K562 (cell line): ENCODE results near the gene NDUFA5. TPM values are rescaled to one million over a fixed set of nuclear protein-coding genes. Genes with fewer than 3 reads are reported as not detected.
A peak's percentile ranks its signal among the peaks of the same experiment; 100 is the strongest.

Source experiments
- BCL6 ChIP-seq: fragments of 250-450 bp; sonication (Bioruptor Pico); IDR thresholded peaks from 2 replicates; pipeline ENCODE4 v1.4.0; 2020
- FOXM1 ChIP-seq, 2 experiments: fragments of 450-650 bp in 1 of 2; sonication (generic) in 1 of 2; formaldehyde crosslinking in 1 of 2; IDR thresholded peaks; 2 replicates each; pipeline versions ENCODE4 v1.6.1 to v1.9.0; 2017 to 2022; ENCODE audit warnings: low read depth in 2 of 2, mild to moderate bottlenecking in 2 of 2, missing genetic modification reagents in 1 of 2, moderate library complexity in 1 of 2
- IFI16 ChIP-seq: fragments of 250-450 bp; sonication (Bioruptor Pico); IDR thresholded peaks from 2 replicates; pipeline ENCODE4 v2.1.2; 2022; ENCODE audit warnings: mild to moderate bottlenecking, inconsistent platforms
- IRF2 ChIP-seq: sonication (generic); formaldehyde crosslinking; IDR thresholded peaks from 2 replicates; pipeline ENCODE4 v1.8.1; 2022; ENCODE audit warnings: mild to moderate bottlenecking, missing genetic modification reagents
- JUND ChIP-seq, 2 experiments: IDR thresholded peaks; 2 replicates in 1 of 2; 3 replicates in 1 of 2; pipeline ENCODE4 v1.6.1; 2011; ENCODE audit warnings: borderline replicate concordance in 2 of 2, low read depth in 2 of 2, low read length in 2 of 2, improper control_type of control experiment in 1 of 2, missing biosample characterization in 1 of 2, missing genetic modification characterization in 1 of 2, missing genetic modification reagents in 1 of 2
- LARP7 ChIP-seq: fragments of 450-650 bp; IDR thresholded peaks from 2 replicates; pipeline ENCODE4 v1.6.1; 2016
- SRSF3 ChIP-seq: fragments of 200-400 bp; formaldehyde crosslinking; IDR thresholded peaks from 2 replicates; pipeline ENCODE4 v1.6.1; 2016; ENCODE audit warnings: mild to moderate bottlenecking, low read length, moderate library complexity; ENCODE audit not compliant: insufficient read depth
- TEAD1 ChIP-seq, 2 experiments: fragments of 450-650 bp in 1 of 2; sonication (generic) in 1 of 2; formaldehyde crosslinking; IDR thresholded peaks; 2 replicates each; pipeline versions ENCODE4 v1.4.0 to v1.8.0; 2020 to 2022; ENCODE audit warnings: mild to moderate bottlenecking in 2 of 2, missing genetic modification reagents in 1 of 2
- XRCC3 ChIP-seq: fragments of 450-650 bp; IDR thresholded peaks from 2 replicates; pipeline ENCODE4 v1.6.1; 2017; ENCODE audit warnings: mild to moderate bottlenecking, moderate library complexity
- ZNF133 ChIP-seq: fragments of 250-450 bp; sonication (Bioruptor Pico); IDR thresholded peaks from 2 replicates; pipeline ENCODE4 v1.4.0; 2020; ENCODE audit warnings: mild to moderate bottlenecking
- ZNF764 ChIP-seq: fragments of 250-450 bp; sonication (Bioruptor Pico); IDR thresholded peaks from 2 replicates; pipeline ENCODE4 v1.4.0; 2020; ENCODE audit warnings: low read depth, mild to moderate bottlenecking, moderate library complexity
- polyA plus RNA-seq, 8 experiments: library from polyadenylated mRNA; depleted of rRNA in 4 of 8; stranded (reverse) in 5 of 8; unstranded in 3 of 8; fragments of >200 nt; fragmentation: Nextera tagmentation in 2 of 8; fragmentation: Illumina TruSeq in 1 of 8; extraction: Ambion mirVana in 2 of 8; extraction: Trizol in 1 of 8; gene quantifications; 2 replicates each; pipeline versions ENCODE4 v1.2.1 to v1.2.3, GENCODE V29; 2011 to 2014; ENCODE audit warnings: inconsistent platforms in 1 of 8, missing spikeins in 1 of 8
- total RNA-seq, 7 experiments: library from RNA; depleted of rRNA in 6 of 7; stranded (reverse); fragments of >200 nt in 6 of 7; fragmentation: Illumina TruSeq in 2 of 7; extraction: Trizol in 2 of 7; gene quantifications; 2 replicates each; pipeline versions ENCODE4 v1.2.1 to v1.2.3, GENCODE V29; 2011 to 2021; ENCODE audit warnings: low replicate concordance in 1 of 7
- TF ChIP-seq, protein P1 (sequence below): sonication (generic); formaldehyde crosslinking; IDR thresholded peaks from 2 replicates; pipeline ENCODE4 v1.8.1; 2023; ENCODE audit warnings: mild to moderate bottlenecking, missing genetic modification reagents
- TF ChIP-seq, protein P2 (sequence below): sonication (generic); formaldehyde crosslinking; IDR thresholded peaks from 2 replicates; pipeline ENCODE4 v1.8.0; 2023; ENCODE audit warnings: missing genetic modification reagents, mild to moderate bottlenecking, borderline replicate concordance
- TF ChIP-seq, protein P3 (sequence below), 2 experiments: fragments of 450-650 bp; conservative IDR thresholded peaks; 2 replicates each; pipeline ENCODE4 v1.6.1; 2017; ENCODE audit warnings: mild to moderate bottlenecking in 2 of 2, moderate library complexity in 2 of 2
- TF ChIP-seq, protein P4 (sequence below), 2 experiments: fragments of 200-800 bp in 1 of 2; sonication (Bioruptor generic) in 1 of 2; sonication (generic) in 1 of 2; formaldehyde crosslinking in 1 of 2; IDR thresholded peaks in 1 of 2; conservative IDR thresholded peaks in 1 of 2; 2 replicates each; pipeline versions ENCODE4 v1.5.0 to v1.6.1; 2016 to 2020; ENCODE audit warnings: missing compliant biosample characterization in 1 of 2, missing genetic modification characterization in 1 of 2, missing genetic modification reagents in 1 of 2

Gene NDUFA5
- total and polyA plus RNA-seq, 9 of the 15 experiments (the other 6 are each of a cell fraction or from before 2014, with no cell fraction given), result 155 to 677 (median 269) TPM

DNA sequence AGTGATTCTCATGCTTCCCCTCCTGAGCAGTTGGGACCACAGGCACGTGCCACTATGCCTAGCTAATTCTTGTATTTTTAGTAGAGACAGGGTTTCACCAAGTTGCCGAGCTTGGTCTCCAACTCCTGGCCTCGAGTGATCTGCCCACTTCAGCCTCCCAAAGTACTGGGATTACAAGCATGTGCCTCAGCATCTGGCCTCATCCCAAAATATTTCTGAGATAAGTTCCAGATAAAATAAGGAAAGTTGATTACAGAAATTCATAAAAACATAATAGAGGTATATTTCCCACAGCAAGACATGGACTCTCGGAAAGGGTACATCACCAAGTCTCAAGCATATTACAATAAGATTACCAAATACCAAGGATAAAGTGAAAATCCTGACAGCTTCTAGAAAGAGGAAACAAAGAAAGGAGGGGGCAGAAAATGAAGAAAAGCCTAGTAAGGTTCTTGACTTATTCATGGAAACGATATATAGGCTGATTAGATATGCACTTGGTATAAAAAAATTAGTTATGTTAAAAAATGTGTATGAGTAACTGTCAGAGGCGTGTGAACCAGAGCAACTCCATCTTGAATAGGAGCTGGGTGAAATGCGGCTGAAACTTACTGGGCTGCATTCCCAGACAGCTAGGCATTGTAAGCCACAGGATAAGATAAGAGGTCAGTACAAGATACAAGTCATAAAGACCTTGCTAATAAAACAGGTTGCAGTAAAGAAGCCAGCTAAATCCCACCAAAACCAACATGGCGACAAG lies 58.2 kb downstream of the NDUFA5 start (continued):
- TF ChIP-seq, protein P1, sequence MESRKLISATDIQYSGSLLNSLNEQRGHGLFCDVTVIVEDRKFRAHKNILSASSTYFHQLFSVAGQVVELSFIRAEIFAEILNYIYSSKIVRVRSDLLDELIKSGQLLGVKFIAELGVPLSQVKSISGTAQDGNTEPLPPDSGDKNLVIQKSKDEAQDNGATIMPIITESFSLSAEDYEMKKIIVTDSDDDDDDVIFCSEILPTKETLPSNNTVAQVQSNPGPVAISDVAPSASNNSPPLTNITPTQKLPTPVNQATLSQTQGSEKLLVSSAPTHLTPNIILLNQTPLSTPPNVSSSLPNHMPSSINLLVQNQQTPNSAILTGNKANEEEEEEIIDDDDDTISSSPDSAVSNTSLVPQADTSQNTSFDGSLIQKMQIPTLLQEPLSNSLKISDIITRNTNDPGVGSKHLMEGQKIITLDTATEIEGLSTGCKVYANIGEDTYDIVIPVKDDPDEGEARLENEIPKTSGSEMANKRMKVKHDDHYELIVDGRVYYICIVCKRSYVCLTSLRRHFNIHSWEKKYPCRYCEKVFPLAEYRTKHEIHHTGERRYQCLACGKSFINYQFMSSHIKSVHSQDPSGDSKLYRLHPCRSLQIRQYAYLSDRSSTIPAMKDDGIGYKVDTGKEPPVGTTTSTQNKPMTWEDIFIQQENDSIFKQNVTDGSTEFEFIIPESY (CRISPR knock-in tag), result no peak
- TF ChIP-seq BCL6, result peak; percentile 92
- TF ChIP-seq TEAD1 (CRISPR knock-in tag; IDR thresholded peaks at IDR 0.05), result peak in 1 of 2 experiments; percentile 97; a peak in 2 of 4 replicates
- TF ChIP-seq SRSF3, result no peak
- TF ChIP-seq, protein P2, sequence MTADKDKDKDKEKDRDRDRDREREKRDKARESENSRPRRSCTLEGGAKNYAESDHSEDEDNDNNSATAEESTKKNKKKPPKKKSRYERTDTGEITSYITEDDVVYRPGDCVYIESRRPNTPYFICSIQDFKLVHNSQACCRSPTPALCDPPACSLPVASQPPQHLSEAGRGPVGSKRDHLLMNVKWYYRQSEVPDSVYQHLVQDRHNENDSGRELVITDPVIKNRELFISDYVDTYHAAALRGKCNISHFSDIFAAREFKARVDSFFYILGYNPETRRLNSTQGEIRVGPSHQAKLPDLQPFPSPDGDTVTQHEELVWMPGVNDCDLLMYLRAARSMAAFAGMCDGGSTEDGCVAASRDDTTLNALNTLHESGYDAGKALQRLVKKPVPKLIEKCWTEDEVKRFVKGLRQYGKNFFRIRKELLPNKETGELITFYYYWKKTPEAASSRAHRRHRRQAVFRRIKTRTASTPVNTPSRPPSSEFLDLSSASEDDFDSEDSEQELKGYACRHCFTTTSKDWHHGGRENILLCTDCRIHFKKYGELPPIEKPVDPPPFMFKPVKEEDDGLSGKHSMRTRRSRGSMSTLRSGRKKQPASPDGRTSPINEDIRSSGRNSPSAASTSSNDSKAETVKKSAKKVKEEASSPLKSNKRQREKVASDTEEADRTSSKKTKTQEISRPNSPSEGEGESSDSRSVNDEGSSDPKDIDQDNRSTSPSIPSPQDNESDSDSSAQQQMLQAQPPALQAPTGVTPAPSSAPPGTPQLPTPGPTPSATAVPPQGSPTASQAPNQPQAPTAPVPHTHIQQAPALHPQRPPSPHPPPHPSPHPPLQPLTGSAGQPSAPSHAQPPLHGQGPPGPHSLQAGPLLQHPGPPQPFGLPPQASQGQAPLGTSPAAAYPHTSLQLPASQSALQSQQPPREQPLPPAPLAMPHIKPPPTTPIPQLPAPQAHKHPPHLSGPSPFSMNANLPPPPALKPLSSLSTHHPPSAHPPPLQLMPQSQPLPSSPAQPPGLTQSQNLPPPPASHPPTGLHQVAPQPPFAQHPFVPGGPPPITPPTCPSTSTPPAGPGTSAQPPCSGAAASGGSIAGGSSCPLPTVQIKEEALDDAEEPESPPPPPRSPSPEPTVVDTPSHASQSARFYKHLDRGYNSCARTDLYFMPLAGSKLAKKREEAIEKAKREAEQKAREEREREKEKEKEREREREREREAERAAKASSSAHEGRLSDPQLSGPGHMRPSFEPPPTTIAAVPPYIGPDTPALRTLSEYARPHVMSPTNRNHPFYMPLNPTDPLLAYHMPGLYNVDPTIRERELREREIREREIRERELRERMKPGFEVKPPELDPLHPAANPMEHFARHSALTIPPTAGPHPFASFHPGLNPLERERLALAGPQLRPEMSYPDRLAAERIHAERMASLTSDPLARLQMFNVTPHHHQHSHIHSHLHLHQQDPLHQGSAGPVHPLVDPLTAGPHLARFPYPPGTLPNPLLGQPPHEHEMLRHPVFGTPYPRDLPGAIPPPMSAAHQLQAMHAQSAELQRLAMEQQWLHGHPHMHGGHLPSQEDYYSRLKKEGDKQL, result no peak
- no peak for TF ChIP-seq FOXM1 (IDR thresholded peaks at IDR 0.05; ENCODE audit: low read depth)
- no peak for TF ChIP-seq FOXM1 (CRISPR knock-in tag; IDR thresholded peaks at IDR 0.05; ENCODE audit: low read depth)
- no peak for TF ChIP-seq JUND (IDR thresholded peaks at IDR 0.05; ENCODE audit: borderline replicate concordance, low read depth, low read length)
- TF ChIP-seq JUND (tag; IDR thresholded peaks at IDR 0.05; ENCODE audit: borderline replicate concordance, low read depth, low read length), result peak; percentile 12; the same call in 1 of the 3 replicates
- TF ChIP-seq, protein P3, sequence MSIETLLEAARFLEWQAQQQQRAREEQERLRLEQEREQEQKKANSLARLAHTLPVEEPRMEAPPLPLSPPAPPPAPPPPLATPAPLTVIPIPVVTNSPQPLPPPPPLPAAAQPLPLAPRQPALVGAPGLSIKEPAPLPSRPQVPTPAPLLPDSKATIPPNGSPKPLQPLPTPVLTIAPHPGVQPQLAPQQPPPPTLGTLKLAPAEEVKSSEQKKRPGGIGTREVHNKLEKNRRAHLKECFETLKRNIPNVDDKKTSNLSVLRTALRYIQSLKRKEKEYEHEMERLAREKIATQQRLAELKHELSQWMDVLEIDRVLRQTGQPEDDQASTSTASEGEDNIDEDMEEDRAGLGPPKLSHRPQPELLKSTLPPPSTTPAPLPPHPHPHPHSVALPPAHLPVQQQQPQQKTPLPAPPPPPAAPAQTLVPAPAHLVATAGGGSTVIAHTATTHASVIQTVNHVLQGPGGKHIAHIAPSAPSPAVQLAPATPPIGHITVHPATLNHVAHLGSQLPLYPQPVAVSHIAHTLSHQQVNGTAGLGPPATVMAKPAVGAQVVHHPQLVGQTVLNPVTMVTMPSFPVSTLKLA (conservative IDR thresholded peaks at IDR 0.05), result no peak
- TF ChIP-seq IFI16 (CRISPR knock-in tag), result peak; percentile 85
- no peak for TF ChIP-seq ZNF764 (CRISPR knock-in tag)
- no peak for TF ChIP-seq XRCC3
- TF ChIP-seq, protein P4, sequence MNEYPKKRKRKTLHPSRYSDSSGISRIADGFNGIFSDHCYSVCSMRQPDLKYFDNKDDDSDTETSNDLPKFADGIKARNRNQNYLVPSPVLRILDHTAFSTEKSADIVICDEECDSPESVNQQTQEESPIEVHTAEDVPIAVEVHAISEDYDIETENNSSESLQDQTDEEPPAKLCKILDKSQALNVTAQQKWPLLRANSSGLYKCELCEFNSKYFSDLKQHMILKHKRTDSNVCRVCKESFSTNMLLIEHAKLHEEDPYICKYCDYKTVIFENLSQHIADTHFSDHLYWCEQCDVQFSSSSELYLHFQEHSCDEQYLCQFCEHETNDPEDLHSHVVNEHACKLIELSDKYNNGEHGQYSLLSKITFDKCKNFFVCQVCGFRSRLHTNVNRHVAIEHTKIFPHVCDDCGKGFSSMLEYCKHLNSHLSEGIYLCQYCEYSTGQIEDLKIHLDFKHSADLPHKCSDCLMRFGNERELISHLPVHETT (CRISPR knock-in tag; conservative IDR thresholded peaks at IDR 0.05 in 1 of 2, IDR thresholded peaks at IDR 0.05 in 1 of 2), result peak in 1 of 2 experiments; percentile 97; a peak in 2 of 4 replicates
- TF ChIP-seq ZNF133, result peak; percentile 85; the same call in 1 of the 2 replicates
- no peak for TF ChIP-seq LARP7
- no peak for TF ChIP-seq IRF2 (CRISPR knock-in tag)
